Retina (tissue), 1 donor: ENCODE results near the gene TEX22.
A peak's percentile ranks its signal among the peaks of the same experiment; 100 is the strongest.

Experiments
- DNase-seq: peaks from one replicate; pipeline ENCODE4 v3.0.0-alpha.2; 2016

The TEX22 gene

DNA sequence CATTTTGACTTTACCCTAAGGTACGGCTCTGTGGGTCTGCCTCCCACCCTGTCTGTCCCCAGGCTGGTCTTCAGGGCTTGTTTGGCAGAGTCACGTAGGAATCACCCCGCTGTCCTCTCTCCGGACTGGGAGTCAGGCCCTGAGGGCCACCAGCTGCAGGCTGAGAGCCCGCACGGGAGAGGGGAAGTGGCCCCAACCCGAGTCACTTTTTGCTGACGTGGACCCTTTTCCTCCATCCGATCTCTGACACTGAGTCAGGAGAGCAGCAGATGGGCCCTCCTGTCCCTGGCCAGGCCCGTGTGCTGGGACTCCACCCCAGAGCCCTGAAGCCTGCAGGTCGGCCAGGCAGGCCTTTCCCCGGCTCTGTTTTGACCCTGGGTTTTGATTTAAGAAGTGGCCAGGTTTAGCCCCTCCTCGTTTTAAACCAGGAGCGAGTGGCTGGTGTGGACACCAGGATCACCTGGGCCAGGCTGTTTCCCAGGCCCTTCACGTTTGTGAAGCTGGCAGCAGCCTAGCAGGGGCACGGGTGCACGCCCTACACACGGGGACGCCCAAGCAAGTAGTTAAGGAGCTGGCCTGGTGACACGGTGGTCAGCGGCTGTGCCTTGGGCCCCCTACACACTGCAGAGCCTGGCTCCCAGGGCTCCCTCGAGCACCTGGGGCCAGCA lies 12.5 kb upstream of the TEX22 start:
- DNase-seq: no peak

DNA sequence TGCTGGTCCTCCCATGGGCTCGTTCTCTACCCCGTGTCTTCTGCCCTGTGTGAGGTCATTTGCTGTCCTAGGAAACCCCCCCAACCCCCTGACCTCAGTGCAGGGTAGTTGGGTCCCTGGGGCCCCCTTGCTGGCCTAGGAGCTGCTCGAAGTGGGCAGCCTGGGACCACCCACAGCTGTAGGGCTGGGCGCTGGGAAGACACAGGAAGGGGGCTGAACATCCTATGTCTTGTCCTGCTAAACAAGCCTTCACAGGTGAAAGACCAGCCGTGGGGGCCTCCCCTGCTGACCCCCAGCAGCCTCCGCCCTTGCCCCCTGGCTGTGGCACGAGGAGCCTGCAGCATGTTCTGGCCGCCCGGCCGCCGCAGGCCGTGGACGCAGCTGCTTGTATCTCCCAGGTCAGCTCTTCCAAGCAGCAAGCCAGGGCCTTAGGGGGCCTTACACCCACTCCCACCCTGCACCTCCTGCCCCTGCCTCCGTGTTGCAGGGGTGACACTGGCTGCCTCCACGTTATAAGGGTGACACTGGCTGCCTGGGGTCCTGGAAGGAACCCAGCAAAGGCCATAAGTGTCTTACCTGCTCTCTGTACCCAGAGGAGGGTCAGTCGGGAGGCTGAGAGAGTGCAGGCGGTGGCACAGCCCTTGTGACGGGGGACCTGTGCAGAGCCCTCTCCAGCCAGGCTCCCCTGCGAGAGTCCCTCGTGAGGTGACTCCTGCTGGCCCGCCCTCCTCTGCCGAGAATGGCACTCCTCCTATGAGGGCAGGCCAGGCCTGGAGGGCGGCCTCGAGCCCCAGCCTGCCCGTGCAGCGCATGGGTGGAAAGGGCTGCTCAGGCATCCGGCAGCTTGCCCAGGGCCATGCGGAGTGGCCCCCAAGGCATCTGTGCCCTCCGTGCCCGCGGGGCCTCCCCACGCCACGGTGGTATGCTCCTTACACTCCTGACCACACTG lies 11.5 kb upstream of the TEX22 start:
- DNase-seq: no peak

DNA sequence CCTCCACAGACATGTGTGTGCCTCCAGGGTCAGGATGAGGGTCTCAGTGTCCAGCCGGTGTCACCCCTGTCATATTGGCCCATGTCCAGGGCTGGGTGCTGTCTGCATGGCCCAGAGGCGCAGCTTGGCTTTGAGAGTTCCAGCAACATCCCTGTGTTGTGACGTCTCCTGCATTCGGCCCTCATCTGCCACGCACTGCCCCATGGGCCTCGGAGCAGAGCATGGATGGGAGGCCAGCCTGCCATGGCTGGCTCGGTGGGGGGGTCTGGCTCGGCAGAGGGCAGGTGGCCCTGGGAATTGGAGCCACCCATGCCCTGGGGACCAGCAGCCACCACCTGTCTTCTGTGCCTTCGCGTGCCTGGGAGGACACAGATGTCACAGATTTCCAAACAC lies 10.8 kb upstream of the TEX22 start:
- DNase-seq: no peak

DNA sequence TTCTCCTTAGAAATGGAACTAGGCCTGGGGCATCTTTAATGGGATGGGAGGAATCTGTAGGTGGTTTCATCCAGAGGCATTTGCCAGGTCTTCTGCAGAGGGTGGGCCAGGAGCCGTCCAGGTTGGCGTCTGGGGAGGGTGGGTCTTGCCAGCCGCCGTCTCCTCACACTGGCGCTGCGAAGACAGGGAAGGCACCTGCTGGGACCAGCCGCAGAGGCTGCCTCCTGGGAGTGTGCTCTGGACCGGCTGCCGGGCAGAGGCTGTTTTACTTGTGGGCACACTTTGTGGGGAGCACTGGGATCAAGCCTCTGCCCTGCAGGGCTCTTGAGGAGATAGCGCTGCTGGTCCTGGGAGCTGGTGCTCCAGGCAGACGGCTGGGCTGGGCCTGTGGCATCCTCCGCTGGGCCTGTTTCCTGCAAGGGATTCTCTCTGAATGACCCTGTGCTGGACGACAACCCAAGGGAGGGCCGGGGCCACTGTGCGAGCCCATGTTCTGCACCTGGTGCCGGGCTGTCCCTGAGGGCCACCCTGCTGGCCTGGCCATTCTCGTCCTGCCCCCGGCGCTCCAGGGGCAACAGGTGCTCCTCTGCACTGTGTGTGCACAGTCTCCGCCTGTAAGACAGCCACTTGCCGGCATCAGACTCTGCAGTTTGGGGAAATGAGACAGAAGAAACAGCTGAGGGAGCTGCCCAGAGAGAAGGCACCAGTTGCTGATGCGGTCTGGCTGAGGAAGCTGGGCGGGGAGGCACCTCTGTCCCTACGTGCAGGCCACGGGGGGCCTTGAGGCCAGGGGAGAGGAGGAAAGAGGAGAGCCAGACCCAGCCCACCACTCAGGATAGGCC lies 10.0 kb upstream of the TEX22 start:
- no peak for DNase-seq

DNA sequence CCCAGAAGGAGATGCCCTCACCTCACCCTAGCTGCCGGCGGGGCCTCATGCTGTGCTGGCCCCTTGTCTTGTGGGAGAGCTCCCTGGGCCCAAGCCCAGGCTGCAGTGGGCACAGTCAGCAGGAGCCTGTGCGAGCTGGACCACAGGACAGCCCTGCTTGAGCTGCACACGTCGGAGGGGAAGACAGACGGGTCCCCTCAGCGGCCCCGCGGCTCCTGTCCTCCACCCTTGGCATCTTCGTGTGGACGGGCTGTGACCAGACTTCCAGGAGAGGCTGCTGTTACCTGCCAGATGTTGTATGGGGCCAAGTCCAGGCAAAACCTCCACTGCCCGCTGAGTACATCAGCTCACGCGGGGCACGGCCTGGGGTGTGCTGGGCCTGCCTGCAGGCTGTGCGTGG lies 9.4 kb upstream of the TEX22 start:
- DNase-seq: no peak

DNA sequence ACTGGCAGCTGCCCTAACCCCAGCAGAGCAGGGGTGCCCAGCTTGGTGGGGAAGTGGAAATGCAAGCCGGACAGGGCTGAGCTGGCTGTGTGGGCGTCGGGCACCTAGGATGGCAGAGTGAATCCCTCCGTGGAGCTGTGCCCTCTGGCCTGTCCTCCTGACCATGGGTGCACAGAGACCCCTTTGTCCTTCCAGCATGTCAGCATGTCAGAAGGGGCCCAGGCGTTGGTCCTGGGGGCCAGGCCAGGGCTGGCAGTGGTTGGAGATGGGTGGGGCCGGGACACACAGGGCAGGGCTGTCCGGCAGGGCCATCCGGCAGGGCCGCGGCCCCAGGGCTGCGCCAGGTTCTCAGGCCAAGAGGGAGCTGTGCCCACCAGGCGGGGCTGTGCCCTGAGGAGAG lies 8.8 kb upstream of the TEX22 start:
- DNase-seq: no peak

DNA sequence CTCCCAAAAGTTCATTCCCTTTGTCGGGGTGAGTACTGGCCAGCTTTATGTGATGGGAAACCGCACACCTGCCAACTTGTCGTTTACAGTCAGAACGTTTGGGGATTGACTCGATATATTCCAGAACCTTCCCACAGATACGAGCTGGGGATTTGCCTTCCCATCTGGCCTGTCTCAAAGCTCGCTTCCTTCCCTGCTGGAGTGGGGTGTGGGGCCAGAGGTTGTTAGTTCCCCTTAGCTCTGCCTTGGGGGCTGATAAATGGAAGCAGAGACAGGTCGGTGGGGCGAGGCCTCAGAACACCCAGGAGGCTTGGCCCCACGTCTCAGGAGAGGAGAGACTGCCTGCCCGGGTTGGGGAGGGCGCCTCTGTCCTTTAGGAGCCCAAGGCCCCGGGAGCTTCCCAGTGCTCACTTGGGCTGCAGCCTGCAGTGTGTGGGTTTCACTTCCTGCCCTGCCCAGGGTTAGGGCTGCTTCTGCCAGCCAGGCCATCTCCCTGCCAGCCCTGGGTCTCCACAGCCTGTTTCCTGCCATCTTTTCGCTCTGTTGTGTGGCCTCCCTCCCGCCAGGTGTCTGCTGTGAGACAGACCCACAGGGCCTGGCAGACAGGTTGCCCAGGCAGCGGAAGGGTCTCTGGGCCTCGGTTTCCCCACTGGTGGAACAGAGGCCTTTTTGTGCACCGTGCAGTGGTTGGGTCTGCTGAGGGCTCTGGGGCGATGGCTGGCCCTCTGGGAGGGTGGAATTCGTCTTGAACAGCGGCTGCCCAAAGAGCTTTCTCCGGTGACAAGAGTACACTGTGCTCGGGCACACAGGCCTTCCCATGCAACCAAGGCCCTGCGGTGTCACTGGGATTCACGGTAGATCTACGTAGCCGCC lies 8.1 kb upstream of the TEX22 start:
- DNase-seq: no peak

DNA sequence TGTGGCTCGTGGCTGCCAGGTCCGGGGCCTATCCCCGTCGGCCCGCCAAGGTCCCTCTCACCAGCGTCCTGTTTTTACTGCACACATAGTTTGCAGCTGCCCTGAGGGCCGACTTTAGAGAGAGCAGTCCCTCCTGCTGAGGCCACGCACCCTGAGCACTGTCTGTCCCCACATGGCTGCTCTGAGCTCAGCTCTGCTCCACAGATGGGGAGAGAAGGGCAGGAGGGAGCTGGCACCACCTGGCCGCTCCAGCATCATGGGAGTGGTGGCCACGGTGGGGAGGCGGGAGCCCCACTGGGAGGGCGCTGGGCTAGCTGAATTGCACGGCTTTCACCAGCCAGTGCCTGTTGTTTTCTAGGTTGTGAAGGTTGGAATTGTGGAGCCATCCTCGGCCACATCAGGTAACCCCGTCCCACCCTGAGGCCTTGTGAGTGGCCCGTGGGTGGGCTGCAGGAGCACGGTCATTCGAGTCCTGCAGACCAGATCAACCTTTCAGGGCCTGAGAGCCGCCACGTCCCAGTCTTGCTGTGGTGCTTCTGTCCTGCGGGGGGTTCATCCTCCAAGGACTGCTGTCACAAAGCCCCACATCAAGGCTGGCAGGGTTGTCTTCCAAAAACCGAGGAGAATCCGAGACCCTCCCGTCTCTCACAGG lies 7.4 kb upstream of the TEX22 start:
- no peak for DNase-seq

DNA sequence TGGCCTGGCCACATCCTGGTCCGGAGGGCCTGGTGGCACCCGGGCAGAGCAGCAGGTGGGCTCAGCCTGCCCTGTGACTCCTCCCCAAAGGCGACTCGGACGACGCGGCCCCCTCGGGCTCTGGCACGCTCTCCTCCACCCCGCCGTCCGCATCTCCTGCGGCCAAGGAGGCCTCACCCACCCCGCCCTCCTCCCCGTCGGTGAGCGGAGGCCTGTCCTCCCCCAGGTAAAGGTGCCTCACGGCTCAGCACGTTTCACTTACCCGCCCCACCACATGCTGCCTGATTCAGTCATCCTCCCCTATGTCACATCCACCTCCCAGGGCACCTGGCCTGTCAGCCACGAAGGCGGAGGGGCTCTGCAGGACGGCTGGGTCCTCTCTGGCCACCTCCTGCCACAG lies 6.8 kb upstream of the TEX22 start:
- DNase-seq: no peak

DNA sequence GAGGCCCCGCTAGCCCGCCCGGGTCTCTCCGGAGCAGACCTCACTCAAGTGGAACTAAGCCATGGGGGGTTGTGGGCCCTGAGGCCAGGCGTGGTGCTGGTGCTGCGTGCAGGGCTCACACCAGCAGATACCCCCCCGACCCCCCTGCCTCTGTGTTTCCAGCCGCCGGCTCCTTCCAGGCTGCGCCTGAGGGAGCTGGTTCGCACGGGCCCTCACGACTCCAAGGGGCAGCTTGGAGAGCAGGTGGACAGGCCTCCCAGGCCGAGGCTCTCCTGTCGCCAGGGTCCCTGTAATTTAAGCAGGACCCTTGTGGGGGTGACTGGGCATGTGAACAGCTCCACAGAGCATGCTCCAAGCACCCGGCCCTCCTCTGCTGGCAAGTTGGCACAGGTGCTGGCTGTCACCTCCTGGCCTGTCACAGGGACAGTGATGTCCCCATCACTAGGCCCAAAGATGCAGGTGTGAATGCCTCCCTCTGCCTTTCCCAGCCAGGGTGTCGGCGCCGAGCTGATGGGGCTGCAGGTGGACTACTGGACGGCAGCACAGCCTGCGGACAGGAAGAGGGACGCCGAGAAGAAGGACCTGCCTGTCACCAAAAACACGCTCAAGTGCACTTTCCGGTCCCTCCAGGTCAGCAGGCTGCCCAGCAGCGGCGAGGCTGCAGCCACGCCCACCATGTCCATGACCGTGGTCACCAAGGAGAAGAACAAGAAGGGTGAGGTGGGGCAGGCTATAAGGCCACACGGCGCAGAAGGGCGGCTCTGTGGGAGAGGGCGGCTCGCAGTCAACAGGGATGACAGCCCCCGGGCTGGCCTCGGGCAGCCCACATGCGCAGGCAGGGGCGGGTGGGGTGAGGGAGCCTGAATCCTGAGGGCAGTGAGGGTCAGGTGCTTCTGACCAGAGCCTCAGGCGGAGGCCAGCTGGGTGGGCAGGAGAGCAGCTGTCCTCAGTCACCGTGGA lies 5.9 kb upstream of the TEX22 start:
- peak; percentile 47 for DNase-seq

DNA sequence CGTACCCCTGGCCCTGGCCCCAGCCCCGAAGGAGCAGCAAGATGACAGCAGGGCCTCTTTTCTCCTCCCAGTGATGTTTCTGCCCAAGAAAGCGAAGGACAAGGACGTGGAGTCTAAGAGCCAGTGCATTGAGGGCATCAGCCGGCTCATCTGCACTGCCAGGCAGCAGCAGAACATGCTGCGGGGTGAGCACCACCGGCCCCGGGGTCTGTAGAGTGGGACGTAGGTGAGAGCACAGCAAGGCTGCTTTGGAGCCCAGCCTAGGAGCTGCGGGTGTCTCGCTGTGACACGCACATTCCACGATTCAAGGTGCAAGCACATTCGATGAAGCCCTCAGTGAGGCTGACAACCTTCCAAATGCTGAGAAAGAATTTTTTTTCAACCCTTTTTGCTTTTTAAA lies 5.2 kb upstream of the TEX22 start:
- DNase-seq: no peak

DNA sequence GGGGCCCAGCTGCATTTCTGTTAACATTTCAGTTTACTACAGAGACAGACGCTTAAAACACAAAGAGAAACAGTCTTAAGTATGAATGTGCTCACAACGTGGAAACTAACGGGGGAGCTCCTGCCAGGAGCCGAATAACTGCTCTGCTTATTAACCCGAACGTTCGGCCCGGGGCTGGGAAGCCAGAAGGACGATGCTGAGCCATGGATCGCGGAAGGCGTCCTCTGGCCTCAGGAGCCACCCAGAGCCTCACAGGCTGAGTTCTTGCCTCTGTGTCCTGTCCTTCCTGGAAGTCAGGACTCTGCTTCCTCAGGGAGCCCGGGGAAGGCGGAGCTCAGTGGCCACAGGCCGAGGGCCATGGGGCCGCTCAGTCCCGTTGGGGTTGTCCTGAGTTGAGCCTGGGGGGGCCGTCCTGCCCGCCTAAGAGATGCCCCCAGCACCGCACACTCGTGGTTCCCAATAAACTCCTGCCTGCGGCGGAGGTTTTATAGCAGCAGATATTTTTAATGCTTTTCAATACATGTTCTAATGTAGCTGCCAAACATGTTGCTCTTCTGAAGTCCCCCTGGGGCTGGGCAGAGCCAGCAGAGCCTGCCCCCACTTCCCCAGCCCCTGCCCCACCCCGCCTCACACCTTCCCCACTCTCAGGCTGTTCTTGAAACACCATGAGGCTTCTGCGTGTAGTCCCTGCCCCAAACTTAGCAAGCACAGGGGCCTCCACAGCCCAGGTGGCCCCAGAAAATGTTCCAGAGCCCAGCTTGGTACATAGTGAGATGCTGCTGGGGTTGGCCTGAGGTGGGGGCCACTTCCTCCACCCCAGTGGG lies 3.4 kb upstream of the TEX22 start:
- peak; percentile 44 for DNase-seq

DNA sequence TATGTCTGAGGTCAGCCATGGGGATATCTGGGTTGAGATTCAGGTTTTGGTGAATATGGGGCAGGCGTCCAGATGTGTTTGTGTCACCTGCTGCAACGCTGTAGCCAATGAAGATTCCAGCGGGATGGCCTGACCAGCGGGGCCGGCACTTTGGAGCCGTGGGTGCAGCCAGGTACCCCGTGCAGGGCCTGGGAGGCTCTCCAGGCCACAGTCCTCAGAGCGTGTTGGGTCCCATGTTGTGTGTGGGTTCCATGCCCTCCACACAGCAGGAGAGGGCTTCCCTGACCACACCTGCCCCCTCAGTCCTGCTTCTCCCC lies 2.8 kb upstream of the TEX22 start:
- DNase-seq: no peak

DNA sequence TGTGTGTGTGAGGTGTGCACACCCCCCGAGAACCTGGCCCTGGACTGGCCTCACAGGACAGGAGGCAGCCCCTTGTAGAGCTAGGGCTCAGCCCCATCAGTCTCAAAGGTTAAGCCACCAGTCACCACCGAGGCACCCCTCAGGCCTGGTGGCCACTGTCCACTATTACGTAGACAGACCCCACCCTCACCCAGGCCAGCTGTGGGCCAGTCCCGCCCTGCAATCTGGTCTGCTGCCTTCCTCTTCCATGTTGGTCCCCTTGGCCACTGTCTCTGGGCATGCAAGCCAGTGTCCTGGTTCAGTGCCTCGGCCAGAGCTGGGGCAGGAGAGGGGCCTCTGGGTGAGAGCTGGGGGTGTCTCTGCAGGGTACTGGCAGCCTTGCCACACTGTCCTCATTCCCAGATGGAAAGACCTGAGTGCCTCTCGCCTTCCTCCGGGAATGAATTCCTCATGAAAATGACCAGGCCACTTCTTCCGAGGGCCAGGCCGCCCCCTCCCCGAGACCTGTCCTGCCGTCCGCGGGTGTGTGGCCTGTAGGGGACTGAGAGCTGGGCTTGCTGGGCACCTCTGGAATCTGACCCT lies 897 bp upstream of the TEX22 start:
- DNase-seq: peak; percentile 51

DNA sequence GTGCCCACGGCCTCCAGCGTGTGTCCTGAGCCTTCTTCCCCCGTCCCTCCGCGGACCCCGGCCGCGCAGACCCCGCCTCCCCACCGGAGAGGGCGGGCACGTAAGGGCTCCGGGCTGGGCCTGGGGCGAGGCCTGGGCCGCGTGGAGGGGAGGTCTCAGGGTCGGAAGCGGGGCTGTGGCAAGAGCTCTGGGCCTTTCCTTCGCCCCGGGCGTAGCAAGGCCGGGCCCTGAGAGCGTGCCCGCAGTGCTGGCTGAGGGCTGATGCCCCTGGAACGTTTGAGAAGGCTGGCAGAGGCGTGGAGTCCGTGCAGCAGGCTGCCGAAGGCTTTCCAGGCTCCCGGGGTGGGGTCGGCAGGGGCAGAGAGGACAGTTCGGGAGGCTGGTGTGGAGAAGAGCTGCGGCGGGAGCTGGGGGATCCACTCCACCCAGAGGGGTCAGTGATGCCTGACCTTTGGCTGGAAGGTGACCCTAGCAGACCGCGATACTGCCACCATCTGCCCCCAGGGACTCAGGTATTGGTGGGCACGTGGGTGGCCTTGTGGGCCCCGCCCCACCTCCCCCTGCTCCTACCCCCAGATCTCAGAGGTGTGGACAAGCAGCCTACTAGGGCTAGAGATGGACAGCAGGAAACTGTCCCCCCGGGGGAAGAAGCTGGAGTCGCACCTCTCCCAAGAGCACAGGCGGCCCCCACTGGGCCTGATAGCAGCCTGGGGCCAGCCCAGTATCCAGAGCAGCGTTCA lies 558 bp downstream of the TEX22 start:
- peak; percentile 59 for DNase-seq

DNA sequence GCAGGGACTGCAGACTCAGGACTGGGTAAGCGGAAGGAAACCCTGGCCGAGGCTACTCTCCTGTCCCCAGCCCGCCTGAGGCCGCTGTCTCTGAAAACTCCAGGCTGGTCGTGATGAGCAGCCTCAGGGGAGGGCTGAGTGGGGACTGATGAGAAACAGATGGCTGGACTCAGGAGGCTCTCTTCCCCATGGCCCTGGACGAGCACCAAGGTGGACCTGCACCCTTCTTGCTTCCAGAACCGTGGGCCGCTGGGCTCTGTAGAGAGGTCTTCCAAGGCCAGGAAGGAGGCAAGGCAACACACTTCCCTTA lies 1.1 kb downstream of the TEX22 start:
- no peak for DNase-seq

DNA sequence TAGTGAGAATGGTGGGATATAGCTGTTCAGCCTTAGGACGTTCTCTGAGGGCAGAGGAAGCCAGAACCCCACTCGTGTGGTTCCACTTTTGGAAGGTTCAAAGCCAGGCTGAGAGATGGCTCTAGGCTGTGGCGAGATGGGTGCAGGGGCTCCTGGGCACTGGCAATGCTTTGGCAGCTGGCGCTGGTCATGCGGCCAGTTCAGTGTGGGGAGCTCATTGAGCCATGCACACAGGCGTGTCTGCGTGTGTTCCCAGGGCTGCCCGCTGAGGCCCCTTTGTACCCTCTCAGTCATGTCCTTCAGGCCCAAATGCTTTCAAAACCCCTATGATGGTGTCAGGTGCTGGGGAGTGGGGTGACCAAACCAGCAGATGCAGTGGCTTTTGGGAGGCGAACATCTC lies 1.7 kb downstream of the TEX22 start:
- DNase-seq: no peak

DNA sequence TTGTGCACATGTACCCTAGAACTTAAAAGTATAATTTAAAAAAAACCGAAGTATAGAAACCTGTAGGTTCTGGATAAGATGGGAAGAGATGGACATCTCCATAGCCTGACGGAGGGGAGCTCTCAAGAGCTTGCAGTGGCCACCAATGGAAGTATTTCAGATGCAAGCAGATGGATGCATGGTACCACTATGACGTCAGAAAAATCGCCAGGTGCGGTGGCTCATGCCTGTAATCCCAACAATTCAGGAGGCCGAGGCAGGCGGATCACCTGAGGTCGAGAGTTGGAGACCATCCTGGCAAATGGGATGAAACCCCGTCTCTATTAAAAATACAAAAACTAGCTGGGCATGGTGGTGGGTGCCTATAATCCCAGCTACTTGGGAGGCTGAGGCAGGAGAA lies 3.4 kb downstream of the TEX22 start:
- DNase-seq: no peak

DNA sequence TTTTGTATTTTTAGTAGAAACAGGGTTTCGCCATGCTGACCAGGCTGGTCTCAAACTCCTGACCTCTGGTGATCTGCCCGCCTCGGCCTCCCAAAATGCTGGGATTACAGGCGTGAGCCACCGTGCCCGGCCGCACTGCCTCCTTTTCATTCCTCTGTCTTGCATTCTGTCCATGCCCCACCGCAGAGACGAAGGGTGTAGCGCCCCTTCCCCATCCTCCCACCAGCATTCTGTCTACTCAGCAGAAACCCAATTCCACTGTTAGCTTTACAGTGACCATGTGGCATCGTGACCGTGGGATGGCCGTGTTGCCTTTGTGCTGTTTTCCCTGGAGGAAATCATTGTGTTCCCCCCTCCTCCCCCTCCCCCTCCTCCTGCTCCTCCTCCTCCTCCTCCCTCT lies 10.3 kb downstream of the TEX22 start:
- no peak for DNase-seq
